Neuronal stem cell (in vitro differentiated cells): ENCODE data around the gene CYP1A2.

Experiments used
- DNase-seq: peaks from one replicate; pipeline ENCODE4 v3.0.0-alpha.2; 2013; ENCODE audit warnings: low spot score
- H2AFZ ChIP-seq: one replicate; pipeline ENCODE4 v1.6.1; 2013; ENCODE audit warnings: mild to moderate bottlenecking, low read length, inconsistent platforms
- H2AK5ac ChIP-seq: 2 replicates; pipeline ENCODE4 v1.6.1; 2013; ENCODE audit warnings: low read depth, mild to moderate bottlenecking, inconsistent platforms, low read length, moderate library complexity, mixed read lengths
- H2BK120ac ChIP-seq: 2 replicates; pipeline ENCODE4 v1.6.1; 2013; ENCODE audit warnings: low read depth, mild to moderate bottlenecking, inconsistent platforms, low read length, moderate library complexity, mixed read lengths
- H2BK12ac ChIP-seq: one replicate; pipeline ENCODE4 v1.6.1; 2013; ENCODE audit warnings: low read length, inconsistent platforms
- H2BK15ac ChIP-seq: 2 replicates; pipeline ENCODE4 v1.6.1; 2013; ENCODE audit warnings: mild to moderate bottlenecking, low read length, inconsistent platforms, mixed read lengths
- H2BK5ac ChIP-seq: one replicate; pipeline ENCODE4 v1.6.1; 2013; ENCODE audit warnings: inconsistent platforms, mild to moderate bottlenecking, low read length, moderate library complexity
- H3K14ac ChIP-seq: one replicate; pipeline ENCODE4 v1.6.1; 2013; ENCODE audit warnings: low read length, inconsistent platforms
- H3K18ac ChIP-seq: 2 replicates; pipeline ENCODE4 v1.6.1; 2013; ENCODE audit warnings: low read length, inconsistent platforms
- H3K23ac ChIP-seq: 2 replicates; pipeline ENCODE4 v1.6.1; 2013; ENCODE audit warnings: low read depth, mild to moderate bottlenecking, mixed read lengths, low read length, inconsistent platforms; ENCODE audit not compliant: poor library complexity
- H3K27ac ChIP-seq: replicated peaks from 3 replicates; pipeline ENCODE4 v1.5.1; 2013; ENCODE audit warnings: low read length, inconsistent platforms
- H3K27me3 ChIP-seq, 3 experiments: 2 replicates each; pipeline ENCODE4 v1.6.1; 2013; ENCODE audit warnings: low read length in 3 of 3, mild to moderate bottlenecking in 2 of 3, inconsistent platforms in 1 of 3, low read depth in 1 of 3, mixed read lengths in 1 of 3, moderate library complexity in 1 of 3; ENCODE audit not compliant: control insufficient read depth in 3 of 3, insufficient read depth in 3 of 3
- H3K36me3 ChIP-seq, 2 donors: replicated peaks in 1 of 2; 2 replicates each; pipeline ENCODE4 v1.6.1; 2013; ENCODE audit warnings: low read length in 2 of 2; ENCODE audit not compliant: control insufficient read depth in 2 of 2, insufficient read depth in 2 of 2
- H3K4ac ChIP-seq: 2 replicates; pipeline ENCODE4 v1.6.1; 2013; ENCODE audit warnings: inconsistent platforms, mild to moderate bottlenecking, low read length, moderate library complexity
- H3K4me1 ChIP-seq, 2 donors: 1 replicate in 1 of 2; 2 replicates in 1 of 2; pipeline ENCODE4 v1.6.1; 2013; ENCODE audit warnings: low read length in 2 of 2, low read depth in 1 of 2; ENCODE audit not compliant: control insufficient read depth in 2 of 2, insufficient read depth in 1 of 2
- H3K4me2 ChIP-seq: one replicate; pipeline ENCODE4 v1.6.1; 2013; ENCODE audit warnings: mild to moderate bottlenecking, low read length, inconsistent platforms; ENCODE audit not compliant: insufficient read depth, poor library complexity, severe bottlenecking
- H3K4me3 ChIP-seq, 2 donors: 2 replicates each; pipeline ENCODE4 v1.5.1; 2013; ENCODE audit warnings: low read length in 2 of 2, mild to moderate bottlenecking in 2 of 2, inconsistent platforms in 1 of 2, moderate library complexity in 1 of 2
- H3K79me1 ChIP-seq: one replicate; pipeline ENCODE4 v1.6.1; 2013; ENCODE audit warnings: low read depth, mild to moderate bottlenecking, inconsistent platforms, low read length, moderate library complexity
- H3K9ac ChIP-seq: one replicate; pipeline ENCODE4 v1.6.1; 2013; ENCODE audit warnings: mild to moderate bottlenecking, low read depth, low read length, inconsistent platforms; ENCODE audit not compliant: poor library complexity
- H3K9me3 ChIP-seq, 2 donors: replicated peaks in 1 of 2; 2 replicates each; pipeline versions ENCODE3 to v1.6.1; 2013; ENCODE audit warnings: low read length in 2 of 2, mild to moderate bottlenecking in 2 of 2, inconsistent platforms in 1 of 2, low read depth in 1 of 2, mixed read lengths in 1 of 2, moderate library complexity in 1 of 2; ENCODE audit not compliant: control insufficient read depth in 2 of 2, insufficient read depth in 1 of 2
- H4K8ac ChIP-seq: one replicate; pipeline ENCODE4 v1.6.1; 2013; ENCODE audit warnings: low read depth, mild to moderate bottlenecking, inconsistent platforms, low read length, moderate library complexity
- H4K91ac ChIP-seq: one replicate; pipeline ENCODE4 v1.6.1; 2013; ENCODE audit warnings: low read length, low read depth, mild to moderate bottlenecking, inconsistent platforms; ENCODE audit not compliant: poor library complexity
- whole genome bisulfite sequencing, 2 donors: extraction: QIAGEN DNeasy Blood & Tissue Kit; methylation state at CpG; one replicate each; pipeline ENCODE4 v1.1.7; 2013; ENCODE audit warnings: missing lambda C conversion rate in 2 of 2, mixed read lengths in 1 of 2; ENCODE audit not compliant: insufficient read length in 2 of 2, insufficient replicate concordance in 1 of 2; ENCODE audit errors: extremely low coverage in 2 of 2; 5-methylcytosine and 5-hydroxymethylcytosine counted together

Gene CYP1A2

GRCh38 chr15:74775132-74775562 is 26.5 kb downstream of the CYP1A2 start:
- no peak for DNase-seq
- Histone ChIP-seq H2BK5ac (no peak overlapping the region), H2BK15ac (no peak overlapping the region), H3K14ac (no peak overlapping the region), H3K4ac (no peak overlapping the region), H3K18ac (peak overlapping the region; percentile 59), H3K4me1 (peaks cover 24 to 31% of the 10 kb centered on the region in 2 donors), H3K9me3 (peaks cover 0 to 2% of the 10 kb centered on the region in 2 donors), H2BK12ac (no peak overlapping the region), H3K9ac (no peak overlapping the region), H4K8ac (no peak overlapping the region), H4K91ac (no peak overlapping the region), H3K79me1 (no peaks in the 10 kb centered on the region), H2BK120ac (peak overlapping the region; percentile 34), H2AK5ac (peak overlapping the region; percentile 88), H3K36me3 (no peaks in the 10 kb centered on the region), H3K4me3 (no peak overlapping the region), H3K23ac (peak overlapping the region; percentile 52), H3K27ac (no peak overlapping the region), H3K4me2 (no peak overlapping the region), H2AFZ (no peak overlapping the region), H3K27me3 (peaks cover 0 to 3% (median 2%) of the 10 kb centered on the region in 3 experiments)
- WGBS, 2 donors = no CpG with 5 or more reads among the region's 5 CpGs

GRCh38 chr15:74775894-74776293 is 27.2 kb downstream of the CYP1A2 start:
- no peak overlapping the region for H2BK5ac ChIP-seq
- no peak overlapping the region for H4K91ac ChIP-seq
- H3K18ac ChIP-seq = no peak overlapping the region
- no peaks in the 10 kb centered on the region for H3K36me3 ChIP-seq
- no peak overlapping the region for H3K4me2 ChIP-seq
- H3K27ac ChIP-seq = no peak overlapping the region
- peaks cover 24 to 38% of the 10 kb centered on the region in 2 donors for H3K4me1 ChIP-seq
- no peak overlapping the region for H2BK12ac ChIP-seq
- H3K14ac ChIP-seq = no peak overlapping the region
- no peak overlapping the region for H2BK15ac ChIP-seq
- no peak overlapping the region for H3K4ac ChIP-seq
- DNase-seq = no peak
- no peak overlapping the region for H2BK120ac ChIP-seq
- no CpG with 5 or more reads among the region's 4 CpGs for WGBS, 2 donors
- no peaks in the 10 kb centered on the region for H3K79me1 ChIP-seq
- H2AK5ac ChIP-seq = peak overlapping the region; percentile 88
- no peak overlapping the region for H3K9ac ChIP-seq
- H4K8ac ChIP-seq = no peak overlapping the region
- H3K9me3 ChIP-seq = peaks cover 0 to 2% of the 10 kb centered on the region in 2 donors
- peaks cover 0 to 6% (median 0%) of the 10 kb centered on the region in 3 experiments for H3K27me3 ChIP-seq
- H2AFZ ChIP-seq = no peak overlapping the region
- no peak overlapping the region for H3K4me3 ChIP-seq
- no peak overlapping the region for H3K23ac ChIP-seq

- Histone ChIP-seq H4K8ac (no peak overlapping the region), H2AFZ (peak overlapping the region; percentile 63), H3K4ac (no peak overlapping the region), H3K4me1 (peaks cover 21 to 37% of the 10 kb centered on the region in 2 donors), H3K9me3 (no peaks in the 10 kb centered on the region), H3K36me3 (no peaks in the 10 kb centered on the region), H3K18ac (peak overlapping the region; percentile 22), H2BK120ac (no peak overlapping the region), H2BK12ac (no peak overlapping the region), H3K14ac (no peak overlapping the region), H3K27ac (no peak overlapping the region), H3K4me2 (no peak overlapping the region), H3K79me1 (no peaks in the 10 kb centered on the region), H2AK5ac (peak overlapping the region; percentile 74), H2BK5ac (no peak overlapping the region), H3K4me3 (no peak overlapping the region), H3K23ac (no peak overlapping the region), H3K27me3 (peaks cover 0 to 14% (median 0%) of the 10 kb centered on the region in 3 experiments), H3K9ac (no peak overlapping the region), H4K91ac (no peak overlapping the region), H2BK15ac (peak overlapping the region; percentile 70)
- no peak for DNase-seq
- WGBS, 2 donors = no CpG with 5 or more reads among the region's 13 CpGs
Measured at GRCh38 chr15:74776821-74777768, 28.4 kb downstream of the CYP1A2 start.
